HG02623 (cell line): Measurements from ENCODE around the gene ZNF182.
"Not testable (repeated sequence)": the region's sequence is repeated elsewhere in the genome, so short reads cannot be mapped to it uniquely, and the experiment has no call there.

Experiments
- ATAC-seq: cut with Tn5 transposase; IDR thresholded peaks from one replicate; pipeline ENCODE4 v1.9.1; 2021; ENCODE audit warnings: moderate library complexity; ENCODE audit not compliant: unreplicated experiment

The ZNF182 gene

DNA sequence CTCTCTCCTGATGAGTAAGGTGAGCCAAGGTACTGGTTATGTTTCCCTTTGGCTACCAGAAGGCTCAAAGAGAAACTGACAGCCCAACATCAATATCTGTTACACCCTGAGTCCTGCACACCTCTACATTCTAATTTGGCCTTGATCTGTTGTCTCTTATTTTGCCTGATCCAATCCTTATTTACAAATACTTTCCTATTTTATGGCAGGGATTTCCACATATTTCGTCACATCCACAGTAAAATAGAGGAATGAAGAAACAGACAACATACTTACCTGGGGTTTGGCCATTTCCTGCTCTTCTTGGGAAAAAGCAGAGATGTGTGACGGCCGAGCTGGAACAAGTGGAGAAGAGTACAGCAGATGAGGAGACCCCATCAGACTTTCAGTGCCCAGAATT, 1.5 kb downstream of the ZNF182 start:
- ATAC-seq, result no peak

DNA sequence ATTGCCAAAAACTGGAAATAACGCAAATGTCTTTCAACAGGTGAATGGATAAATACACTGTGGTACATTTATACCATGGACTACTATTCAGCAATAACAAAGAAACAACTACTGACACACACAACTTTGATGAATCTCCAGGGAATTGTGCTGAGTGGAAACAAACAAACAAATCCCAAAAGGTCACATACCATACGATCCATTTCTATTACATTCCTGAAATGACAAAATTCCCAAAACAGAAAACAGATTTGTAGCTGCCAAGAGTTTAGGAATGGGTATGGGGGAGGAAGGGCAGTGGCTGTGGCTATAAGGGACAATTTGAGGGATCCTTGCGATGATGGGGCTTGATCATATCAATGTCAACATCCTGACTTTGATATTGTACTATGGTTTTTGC, 2.5 kb downstream of the ZNF182 start:
- no peak for ATAC-seq

DNA sequence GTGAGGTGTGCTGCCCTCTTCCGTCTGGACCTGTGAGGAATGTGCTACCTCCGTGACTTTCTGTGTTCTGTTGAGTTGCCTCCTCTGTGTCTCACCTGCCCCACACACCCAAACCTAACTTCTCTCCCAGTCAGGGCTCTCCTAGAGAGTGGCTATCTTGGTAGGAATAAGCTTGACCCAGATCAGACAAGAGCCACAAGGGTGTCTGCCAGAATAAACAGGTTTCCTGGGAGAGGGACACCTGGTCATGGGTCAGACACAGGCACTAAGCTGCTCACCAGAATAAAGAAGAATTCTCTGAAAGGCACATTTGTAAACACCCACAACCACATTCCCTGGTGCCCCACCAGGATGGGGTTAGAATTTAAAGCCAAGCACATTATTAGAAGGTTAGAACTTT, 11.1 kb downstream of the ZNF182 start:
- ATAC-seq, result no peak

DNA sequence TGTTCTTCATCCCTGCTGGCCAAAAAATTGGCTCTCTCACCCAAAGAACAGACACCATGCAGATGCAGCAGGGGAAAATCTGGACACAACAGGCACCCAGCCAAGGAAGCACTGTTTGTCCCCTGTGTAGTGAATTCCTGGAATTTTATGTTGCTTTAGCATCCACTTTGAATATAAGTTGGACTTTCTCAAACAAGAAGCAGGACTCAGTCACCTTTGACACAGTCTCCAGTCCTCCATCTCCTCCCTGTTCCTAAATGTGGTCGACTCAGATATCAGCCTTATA, 11.8 kb downstream of the ZNF182 start:
- no peak for ATAC-seq

DNA sequence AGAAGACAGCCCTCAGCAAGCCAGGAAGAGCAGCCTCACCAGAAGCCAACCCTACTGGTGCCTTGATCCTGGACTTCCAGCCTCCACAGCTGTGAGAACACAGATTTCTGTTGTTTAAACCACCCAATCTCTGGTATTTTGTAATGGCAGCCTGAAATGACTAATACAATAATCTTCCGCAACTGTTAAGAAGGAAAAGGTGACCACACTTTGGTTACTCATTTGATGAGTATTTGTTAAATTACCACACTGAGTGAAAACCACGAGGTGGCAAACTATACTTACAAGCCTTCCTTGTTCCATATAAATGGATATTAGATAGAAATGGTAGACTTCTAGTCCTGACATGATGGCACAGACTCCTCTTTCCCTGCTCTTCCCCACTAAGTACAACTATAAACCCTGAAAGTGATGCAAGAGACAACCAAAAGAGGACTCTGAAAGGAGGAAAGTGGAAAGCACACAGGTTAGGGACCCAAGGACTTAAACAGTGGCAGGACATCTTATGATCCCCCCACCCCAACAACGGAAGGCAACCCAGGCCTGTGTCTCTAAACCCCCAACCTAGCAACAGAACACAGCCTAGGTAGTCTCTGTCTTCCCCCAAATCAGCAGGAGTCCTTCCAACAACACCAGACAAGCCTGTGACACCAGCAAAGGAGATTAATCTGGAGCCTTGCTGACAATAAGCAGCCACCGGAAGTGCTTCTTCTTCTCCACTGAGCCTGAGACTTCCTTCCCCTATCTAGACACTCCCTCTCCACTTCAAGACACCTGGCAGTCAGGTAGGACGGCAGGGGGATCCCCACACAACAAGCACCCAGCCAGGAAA, 12.3 kb downstream of the ZNF182 start:
- ATAC-seq, result no peak

DNA sequence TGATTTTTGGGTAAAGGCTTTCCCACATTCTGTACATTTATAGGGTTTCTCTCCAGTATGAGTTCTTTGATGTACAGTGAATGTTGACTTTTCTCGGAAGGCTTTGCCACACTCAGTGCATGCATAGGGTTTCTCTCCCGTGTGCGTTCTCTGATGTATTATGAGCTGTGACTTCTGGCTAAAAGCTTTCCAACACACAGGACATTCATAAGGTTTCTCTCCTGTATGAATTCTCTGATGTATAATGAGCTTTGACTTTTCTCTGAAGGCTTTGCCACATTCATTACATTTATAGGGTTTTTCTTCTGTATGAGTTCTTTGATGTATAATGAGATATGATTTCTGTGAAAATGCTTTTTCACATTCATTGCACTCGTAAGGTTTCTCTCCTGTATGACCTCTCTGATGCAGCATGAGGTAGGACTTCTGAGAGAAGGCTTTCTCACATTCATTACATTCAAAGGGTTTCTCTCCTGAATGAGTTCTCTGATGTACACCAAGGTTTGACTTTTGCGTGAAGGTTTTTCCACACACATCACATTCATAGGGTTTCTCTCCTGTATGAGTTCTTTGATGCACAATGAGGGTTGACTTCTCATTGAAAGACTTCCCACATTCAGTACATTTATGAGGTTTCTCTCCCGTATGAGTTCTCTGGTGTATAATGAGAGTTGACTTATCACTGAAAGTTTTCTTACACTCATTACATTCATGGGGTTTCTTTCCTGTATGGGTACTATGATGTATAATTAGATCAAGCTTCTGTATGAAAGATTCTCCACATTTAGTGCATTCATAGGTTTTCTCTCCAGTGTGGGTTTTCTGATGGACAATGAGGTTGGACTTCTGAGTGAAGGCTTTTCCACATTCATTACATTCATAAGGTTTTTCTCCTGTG, 27.3 kb downstream of the ZNF182 start:
- no peak for ATAC-seq

DNA sequence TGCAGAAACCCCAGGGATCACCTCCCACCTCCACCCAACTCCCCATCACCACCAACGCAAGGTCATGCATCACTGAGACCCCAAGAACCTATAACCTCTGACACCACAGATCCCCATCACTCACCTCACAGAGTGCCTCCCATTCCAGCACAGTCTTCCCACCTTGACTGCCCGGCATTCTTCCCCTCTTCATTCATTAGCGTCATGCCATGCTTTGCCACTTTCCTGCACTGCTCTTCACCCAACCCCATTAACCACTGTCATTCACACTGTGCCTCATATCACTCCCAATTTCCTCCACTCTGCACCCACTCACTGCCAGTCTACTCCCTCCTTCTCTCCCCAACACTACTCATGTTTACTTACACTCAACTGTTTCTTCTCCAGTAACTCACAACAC, 30.6 kb downstream of the ZNF182 start:
- no peak for ATAC-seq

DNA sequence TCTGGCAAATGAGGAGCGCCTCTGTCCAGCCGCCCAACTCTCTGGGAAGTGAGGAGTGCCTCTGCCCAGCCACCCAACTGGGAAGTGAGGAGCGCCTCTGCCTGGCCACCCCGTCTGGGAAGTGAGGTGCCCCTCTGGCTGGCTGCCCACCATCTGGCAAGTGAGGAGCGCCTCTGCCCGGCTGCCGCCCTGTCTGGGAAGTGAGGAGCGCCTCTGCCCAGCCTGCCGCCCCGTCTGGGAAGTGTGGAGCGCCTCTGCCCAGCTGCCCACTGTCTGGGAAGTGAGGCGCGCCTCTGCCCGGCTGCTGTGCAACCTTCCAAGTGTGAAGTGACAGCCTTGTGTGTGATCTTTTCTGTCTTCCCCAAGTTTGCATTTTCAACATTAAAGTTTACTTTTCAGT, 38.3 kb downstream of the ZNF182 start:
- ATAC-seq, result not testable (repeated sequence)

DNA sequence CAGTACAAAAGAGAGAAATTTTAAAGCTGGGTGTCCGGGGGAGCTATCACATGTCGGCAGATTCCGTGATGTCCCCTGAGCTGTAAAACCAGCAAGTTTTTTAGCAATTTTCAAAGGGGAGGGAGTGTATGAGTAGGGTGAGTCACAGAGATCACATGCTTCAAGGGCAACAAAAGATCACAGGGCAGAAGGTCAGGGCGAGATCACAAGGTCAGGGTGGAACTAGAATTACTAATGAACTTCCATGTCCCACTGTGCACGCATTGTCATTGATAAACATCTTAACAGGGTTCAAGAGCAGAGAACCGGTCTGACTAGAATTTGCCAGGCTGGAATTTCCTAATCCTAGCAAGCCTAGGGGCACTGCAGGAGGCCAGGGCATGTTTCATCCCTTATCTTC, 42.0 kb downstream of the ZNF182 start:
- not testable (repeated sequence) for ATAC-seq

DNA sequence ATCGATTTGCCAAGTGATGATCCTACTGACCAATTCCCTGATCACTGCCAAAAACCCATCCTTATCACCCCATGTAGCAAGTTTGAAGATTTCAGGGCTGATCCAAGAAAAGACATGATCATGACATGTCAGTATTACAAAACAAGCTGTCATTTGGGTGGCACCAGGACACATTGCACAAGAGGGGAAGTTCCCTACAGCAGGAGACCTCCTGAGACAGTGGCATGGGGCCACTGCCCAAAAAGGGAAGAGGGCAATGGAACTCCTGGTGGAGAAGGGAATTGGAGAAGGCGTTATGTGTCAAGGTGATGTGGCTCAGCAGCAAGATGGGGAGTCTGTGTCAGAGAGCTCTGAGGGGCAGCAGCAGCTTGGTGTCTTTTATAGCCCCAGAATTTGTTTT, 43.4 kb downstream of the ZNF182 start:
- ATAC-seq, result no peak

DNA sequence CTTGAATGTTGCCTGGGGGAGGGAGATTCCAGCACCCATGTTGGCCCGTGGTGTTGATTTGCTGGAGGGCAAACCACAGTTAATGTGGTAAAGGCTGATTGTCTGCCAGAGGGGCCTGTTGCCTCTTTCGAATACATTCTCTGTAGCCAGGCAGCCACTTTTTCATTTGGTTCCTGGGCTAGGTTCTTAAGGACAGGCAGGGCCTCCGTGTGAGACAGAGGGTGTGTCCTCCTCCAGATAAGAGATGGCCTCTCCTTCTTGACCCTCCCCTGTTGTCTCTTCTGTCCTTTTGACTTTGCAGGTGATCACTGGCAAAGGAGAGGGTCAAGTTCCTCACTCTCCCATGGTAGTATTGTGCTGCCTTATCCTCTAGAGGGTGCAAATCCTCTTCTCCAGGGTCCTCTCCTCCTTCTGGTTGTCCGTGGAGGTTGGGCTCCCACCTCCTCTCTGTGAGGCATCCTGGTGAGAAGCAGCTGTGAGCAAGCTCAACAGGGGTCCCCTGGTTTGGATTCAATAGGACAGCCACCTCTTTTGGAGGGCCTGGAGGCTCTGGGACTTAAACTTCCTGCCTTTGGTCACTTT, 44.9 kb downstream of the ZNF182 start:
- no peak for ATAC-seq

DNA sequence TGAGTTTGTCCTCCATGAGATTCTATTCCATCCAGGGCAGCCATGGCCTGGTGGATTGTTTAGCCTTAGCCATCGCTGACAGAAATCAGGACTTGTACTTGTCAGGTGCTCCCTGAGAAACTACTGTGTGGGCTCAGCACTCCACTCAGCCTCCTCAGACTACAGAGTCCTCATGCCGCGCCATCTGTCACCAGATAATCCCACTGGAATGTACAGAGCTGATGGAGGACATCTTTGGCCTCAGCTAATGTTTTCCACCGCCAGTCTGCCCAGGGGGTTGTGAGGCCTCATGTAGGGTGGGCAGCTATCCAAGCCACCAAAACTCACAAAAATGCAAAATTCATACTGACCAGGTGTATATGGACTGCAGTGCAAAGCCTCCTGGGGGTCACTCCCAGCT, 45.6 kb downstream of the ZNF182 start:
- ATAC-seq, result not testable (repeated sequence)

DNA sequence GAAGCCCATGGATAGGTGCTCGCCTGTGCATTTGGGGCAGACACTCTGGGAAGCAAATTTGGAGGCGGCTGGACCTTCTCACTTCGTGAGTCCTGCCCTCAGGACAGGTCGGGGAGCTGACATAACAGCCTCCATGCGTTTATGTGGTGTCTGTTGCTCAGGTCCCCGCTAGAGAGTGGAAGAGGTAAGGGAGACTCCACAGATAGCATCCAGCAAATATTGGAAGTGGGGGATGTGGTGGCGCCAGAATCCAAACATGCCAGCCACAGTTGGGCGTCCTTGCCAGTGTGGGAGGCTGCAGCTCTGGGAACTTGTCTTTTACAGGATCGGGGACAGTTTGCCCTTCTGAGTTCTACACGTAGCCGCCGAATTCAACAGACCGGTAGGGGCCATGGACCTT, 47.8 kb downstream of the ZNF182 start:
- ATAC-seq, result no peak

DNA sequence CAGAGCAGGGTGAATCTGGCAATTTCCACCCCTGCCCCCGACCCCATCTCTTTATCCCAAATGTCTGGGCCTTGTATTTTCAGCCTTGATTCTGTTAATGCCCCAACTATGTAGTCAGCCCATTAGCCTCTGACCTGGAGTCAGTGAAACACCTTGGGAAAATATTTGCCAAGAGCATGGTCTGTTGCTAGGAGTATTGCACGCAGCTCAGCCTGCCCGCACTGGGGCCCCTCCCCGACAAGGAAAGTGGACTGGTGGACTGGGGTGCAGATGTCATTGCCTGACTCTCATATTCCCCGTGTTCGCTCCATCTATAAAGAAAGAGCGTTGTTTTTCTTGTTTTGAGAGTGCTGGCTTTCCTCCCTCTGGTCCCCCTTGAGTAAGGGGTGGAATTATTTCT, 48.5 kb downstream of the ZNF182 start:
- ATAC-seq, result not testable (repeated sequence)

DNA sequence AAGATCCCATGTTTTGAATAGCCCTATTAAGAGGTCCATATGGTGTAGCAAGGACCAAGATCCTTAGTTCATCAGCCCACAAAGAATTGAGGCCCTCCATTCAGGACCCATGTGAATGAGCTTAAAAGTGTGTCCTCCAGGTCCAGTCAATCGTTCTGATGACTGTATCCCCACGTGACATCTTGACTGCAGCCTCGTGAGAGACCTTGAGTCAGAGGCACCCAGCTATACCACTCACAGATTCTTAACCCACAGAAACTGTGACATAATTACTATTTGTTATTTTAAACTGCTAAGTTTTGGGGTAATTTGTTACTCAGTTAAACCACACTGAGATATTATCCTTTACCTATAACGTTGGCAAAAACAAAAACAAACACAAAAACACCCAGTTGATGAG, 62.4 kb downstream of the ZNF182 start:
- no peak for ATAC-seq

DNA sequence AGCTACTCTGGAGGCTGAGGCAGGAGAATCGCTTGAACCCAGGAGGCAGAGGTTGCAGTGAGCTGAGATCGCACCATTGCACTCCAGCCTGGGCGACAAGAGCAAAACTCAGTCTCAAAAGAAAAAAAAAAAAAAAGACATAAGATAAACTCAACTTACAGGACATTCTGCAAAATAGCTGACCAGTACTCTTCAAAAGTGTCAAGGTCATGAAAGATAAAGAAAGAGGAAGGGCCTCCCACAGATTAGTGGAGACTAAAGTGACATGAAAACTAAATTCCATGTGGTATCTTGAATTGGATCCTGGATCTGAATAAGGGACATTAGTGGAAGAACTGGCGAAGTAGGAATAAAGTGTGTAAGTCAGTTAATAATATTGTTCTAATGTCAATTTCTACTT, 63.3 kb downstream of the ZNF182 start:
- no peak for ATAC-seq

DNA sequence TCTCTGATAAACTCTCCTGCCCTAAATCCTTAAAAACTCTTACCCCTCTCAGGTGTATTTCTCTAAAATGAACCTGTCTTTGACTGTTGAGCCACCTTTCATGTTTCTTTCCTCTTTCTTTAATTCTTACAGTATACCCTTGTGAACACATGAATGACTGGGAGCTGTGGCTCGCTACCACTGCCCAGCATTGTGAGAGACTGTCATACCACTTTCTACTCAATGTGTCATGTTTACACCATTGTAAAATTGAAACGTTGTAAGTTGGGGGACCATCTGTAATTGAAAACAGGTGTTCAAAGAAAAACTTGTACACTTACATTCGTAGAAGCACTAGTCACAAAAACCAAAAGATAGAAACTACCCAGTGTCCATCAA, 66.9 kb downstream of the ZNF182 start:
- ATAC-seq, result no peak

DNA sequence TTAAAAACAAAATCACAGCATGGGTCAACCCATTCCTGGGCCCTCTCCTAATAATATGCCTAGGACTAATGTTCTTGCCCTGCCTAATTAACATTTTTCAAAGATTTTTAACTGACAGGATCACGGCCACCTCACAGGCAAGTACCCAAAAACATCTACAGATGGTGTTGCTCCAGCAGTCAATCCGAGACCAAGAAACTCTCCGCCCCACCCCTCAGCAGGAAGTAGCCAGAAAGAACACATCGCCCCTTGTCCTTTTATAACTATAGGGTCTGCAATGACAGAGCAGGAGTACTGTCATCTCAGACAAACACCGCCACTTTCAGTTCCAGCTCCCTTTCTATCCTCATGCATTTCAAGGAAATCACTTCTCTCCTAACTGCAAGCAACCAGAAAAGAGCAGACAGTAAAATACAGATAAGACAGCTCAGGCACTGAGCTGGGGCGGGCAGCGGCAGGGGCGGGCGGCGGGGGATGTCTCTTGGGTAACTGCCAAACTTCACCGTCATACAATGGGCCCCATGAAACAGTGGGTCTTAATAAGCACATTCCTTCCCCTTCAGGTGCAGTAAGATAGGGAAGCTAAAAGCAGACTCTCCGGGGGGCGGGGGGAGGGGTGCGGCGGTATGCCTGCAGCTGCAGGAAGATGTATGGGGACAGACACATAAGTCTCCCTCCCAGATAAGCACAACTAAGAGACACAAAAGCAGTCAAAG, 67.4 kb downstream of the ZNF182 start:
- no peak for ATAC-seq

DNA sequence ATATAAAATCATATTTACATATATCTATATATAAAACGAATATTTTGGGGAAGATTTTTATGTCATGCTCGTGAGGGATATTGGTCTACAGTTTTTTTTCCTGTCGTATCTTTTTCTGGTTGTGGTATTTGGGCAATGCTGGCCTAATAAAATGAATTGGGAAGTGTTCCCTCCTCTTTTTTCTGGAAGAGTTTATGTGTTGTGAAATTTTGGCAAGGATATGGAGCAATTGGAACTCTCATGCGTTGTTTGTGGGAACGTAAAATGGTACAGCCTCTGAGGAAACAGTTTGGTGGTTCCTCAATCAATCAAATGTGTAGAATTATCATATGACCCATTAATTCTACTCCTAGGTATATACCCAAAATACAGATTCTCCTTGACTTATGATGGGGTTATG, 69.8 kb downstream of the ZNF182 start:
- ATAC-seq, result no peak

DNA sequence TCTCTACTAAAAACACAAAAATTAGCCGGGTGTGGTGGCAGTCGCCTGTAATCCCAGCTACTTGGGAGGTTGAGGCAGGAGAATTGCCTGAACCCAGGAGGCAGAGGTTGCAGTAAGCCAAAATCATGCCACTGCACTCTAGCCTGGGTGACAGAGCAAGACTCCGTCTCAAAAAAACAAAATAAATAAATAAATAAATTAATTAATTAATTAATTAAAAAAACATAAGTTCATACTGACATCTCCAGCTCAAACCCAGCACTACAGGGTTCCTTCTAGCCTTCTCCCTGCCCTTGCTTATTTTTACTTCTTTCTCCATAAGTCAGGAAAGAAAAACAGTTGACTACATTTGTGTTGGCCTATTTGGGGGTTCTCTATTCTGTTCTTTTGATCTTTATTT, 71.8 kb downstream of the ZNF182 start:
- ATAC-seq, result not testable (repeated sequence)

DNA sequence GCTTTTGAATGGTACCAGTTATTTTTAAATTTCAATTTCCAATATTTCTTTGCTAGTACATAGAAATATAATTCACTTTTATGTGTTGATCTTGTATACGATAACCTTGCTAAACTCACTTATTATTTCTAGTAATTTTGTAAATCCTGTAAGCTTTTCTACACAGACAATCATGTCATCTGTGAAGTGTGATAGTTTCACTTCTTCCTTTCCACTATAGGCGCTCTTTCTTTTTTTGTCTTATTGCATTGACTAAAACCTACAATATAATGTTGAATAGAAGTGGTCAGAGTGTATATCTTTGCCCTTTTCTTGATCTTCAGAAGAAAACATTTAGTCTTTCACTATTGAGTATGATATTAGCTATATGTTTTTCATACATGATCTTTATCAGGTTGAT, 76.6 kb downstream of the ZNF182 start:
- no peak for ATAC-seq
